Stimulated activated CD8-positive, alpha-beta memory T cell treated with anti-CD3 and anti-CD28 coated beads, Interleukin-7, amount 100 ng/mL, for 1 hour (primary cell): ENCODE measurements around the gene CEACAM4.
A peak's percentile ranks its signal among the peaks of the same experiment; 100 is the strongest.
"Not testable (repeated sequence)": the region's sequence is repeated elsewhere in the genome, so short reads cannot be mapped to it uniquely, and the experiment has no call there.

ENCODE experiments used
- DNase-seq, 2 donors: peaks; one replicate each; pipeline ENCODE4 v3.0.0-alpha.2; 2020; ENCODE audit warnings: low read depth in 2 of 2

The CEACAM4 gene

DNA sequence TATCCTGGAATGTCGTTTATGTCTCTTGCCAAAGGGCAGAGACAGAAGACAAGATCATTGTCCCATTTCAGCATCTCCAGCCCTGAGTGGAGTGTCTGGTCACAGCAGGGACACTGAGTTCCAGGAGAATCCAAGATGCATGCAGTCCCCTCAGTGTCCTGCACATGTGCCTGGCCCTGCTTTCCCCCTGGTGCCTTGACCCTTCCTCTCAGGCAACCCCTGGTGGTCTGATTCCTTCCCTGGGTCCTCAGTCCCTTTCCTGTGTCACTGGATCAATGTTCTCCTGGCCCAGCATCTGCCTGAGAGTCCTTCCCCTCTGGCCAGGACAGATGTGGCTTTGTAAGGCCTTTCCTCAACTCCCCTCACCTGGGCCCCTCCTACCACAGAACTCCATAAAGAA lies 41.9 kb downstream of the CEACAM4 start:
- no peak for DNase-seq

GRCh38 chr19:41584260-41584810 lies 42.5 kb downstream of the CEACAM4 start:
- DNase-seq, result no peak

DNA sequence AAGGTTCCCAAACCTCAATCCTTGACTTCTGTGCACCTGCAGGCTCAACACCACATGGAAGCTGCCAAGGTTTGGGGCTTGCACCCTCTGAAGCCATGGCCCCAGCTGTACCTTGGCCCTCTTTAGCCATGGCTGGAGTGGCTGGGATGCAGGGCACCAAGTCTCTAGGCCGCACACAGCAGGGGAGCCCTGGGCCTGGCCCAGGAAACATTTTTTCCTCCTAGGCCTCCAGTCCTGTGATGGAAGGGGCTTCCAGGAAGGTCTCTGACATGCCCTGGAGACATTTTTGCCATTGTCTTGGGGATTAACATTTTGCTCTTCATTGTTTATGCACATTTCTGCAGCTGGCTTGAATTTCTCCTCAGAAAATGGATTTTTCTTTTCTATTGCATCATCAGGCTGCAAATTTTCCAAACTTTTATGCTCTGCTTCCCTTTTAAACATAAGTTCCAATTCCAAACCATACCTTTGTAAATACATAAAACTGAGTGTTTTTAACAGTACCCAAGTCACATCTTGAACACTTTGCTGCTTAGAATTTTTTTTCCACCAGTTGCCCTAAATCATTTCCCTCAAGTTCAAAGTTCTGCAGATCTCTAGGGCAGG lies 44.2 kb downstream of the CEACAM4 start:
- DNase-seq, result not testable (repeated sequence)

- DNase-seq, result not testable (repeated sequence)
Measured at GRCh38 chr19:41581068-41581467, 45.8 kb downstream of the CEACAM4 start.

DNA sequence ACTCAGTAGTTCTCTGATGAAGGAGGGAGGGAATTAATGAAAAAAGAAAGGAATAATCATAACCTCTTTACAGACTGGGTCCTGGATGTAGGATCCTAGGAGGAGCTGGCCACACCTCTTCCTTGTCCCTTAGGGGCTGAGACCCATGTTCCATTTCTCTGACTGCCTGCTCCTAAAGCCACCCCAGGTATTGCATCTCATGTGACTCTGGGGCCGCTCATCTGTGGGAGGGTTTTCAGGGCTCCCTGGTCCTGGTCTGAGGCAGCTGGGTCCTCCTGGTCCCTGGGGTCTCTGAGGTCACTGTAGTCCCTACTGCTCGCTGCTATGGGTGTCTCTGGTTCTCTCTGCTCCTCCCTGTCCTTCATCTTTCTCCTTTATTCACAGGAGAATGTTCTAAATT lies 48.0 kb downstream of the CEACAM4 start:
- DNase-seq, result no peak

DNA sequence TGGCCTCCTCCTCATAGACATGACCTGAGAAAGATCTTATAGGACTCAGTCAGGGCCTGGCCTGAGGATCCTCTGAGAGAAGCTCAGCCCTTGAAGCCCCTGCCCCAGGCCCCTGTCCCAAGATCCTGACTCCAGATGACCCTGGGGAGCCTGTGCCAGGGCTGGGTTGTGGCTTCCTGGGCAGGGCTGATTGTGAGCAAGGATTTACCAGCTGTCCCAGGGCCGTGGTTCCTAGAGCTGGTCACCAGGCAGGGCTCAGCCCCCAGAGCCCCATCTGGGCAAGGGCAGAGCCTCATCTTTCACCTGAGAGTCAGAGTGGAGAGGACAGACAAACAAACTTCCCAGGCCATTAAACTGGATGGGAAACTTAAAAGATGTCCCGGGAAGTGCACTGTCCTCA lies 49.0 kb downstream of the CEACAM4 start:
- no peak for DNase-seq

DNA sequence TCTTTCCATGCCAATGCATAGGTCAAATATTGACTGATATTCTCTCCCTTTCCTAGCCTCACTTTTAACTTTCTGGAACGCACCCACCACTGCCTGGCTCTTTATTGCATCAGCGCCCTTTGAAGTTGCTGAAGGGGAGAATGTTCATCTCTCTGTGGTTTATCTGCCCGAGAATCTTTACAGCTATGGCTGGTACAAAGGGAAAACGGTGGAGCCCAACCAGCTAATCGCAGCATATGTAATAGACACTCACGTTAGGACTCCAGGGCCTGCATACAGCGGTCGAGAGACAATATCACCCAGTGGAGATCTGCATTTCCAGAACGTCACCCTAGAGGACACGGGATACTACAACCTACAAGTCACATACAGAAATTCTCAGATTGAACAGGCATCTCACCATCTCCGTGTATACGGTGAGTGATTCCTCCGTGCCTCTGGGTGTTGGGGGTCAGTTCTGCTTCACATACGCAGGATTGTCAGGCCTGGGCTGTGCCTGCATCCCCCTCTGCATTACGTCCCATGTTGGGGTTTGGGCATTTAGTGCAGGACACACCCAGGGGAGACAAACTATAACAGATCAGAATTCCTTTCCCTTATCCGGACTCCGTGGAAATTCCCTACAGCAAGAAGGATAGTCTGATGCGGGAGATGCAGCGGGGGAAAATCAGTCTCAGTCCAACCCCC lies 49.6 kb downstream of the CEACAM4 start:
- no peak for DNase-seq

DNA sequence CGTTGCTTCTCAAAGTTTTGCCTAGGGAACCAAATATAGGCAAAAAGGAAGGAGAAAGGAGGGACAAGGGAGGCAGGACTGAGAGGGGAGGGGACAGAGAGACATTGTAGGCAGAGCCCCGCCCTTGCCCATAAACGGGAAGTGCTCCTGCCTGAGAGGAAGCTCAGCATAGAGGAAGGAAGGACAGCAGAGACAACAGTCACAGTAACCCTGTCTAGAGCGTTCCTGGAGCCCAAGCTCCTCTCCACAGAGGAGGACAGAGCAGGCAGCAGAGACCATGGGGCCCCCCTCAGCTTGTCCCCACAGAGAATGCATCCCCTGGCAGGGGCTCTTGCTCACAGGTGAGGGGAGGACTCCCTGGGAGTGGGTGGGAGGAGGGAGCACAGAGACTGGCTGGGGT lies 50.9 kb downstream of the CEACAM4 start, which contains the start of gene CEACAM21:
CEACAM21 (plus strand) TSS at position 169 of the 400 bp plus-strand sequence; CDS start at position 278, 109 bp downstream.
- no peak for DNase-seq

DNA sequence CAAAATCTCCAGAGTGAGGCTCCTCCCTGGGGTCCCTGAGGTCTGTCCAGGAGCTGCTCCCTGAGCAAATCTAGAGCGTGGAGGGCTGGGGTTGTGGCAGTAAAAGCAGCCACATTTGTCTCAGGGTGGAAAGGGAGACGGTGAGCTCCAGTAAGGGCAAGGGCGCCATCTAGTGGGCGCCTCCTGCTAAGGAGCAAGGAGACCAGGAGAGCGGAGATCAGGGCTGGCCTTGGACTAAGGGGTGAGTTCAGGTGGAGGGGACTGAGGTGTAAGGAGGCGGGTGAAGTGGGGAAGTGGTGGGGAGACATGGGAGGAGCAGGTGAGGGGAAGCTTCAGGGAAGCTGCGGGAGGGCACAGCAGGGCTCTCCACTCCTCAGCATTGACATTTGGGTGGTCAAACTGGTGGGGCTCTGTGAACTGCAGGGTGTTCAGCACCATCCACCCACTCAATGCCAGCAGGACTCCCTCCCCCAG lies 56.2 kb downstream of the CEACAM4 start:
- DNase-seq, result peak; percentile 48 to 78

DNA sequence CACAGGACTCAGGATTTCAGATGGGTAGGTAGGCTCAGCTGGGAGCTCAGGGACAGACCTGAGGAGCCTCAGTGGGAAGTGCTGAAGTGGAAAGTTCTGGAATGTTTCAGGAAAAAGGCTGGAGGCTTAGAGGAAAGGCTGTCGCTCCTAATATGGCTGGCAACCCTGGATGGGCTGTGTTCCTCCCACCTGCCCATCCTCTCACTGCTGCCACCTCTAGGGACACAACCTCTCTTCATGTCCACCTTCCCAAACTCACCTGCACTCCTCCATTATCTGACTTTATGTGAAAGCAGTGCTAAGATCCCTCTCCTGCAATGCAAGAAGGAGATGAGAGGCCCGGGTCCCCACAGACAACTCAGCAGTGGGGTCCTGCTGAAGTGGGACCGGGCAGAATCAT lies 56.7 kb downstream of the CEACAM4 start:
- DNase-seq, result no peak

GRCh38 chr19:41569481-41570150 lies 57.3 kb downstream of the CEACAM4 start:
- no peak for DNase-seq
